Thyroid gland (tissue), 4 donors: Measurements from ENCODE around the gene MPG. TPM values are rescaled to one million over a fixed set of nuclear protein-coding genes. Genes with fewer than 3 reads are reported as not detected.

Experiments
- DNase-seq, 2 donors: peaks; one replicate each; pipeline ENCODE4 v3.0.0-alpha.2; 2019
- H3K27ac ChIP-seq, 3 donors: fragments of 200-600 bp; sonication (generic); 1 replicate in 2 of 3; 2 replicates in 1 of 3; pipeline ENCODE4 v1.5.1; 2016 to 2019; ENCODE audit warnings: mild to moderate bottlenecking in 1 of 3, moderate library complexity in 1 of 3
- H3K27me3 ChIP-seq: fragments of 200-600 bp; sonication (generic); one replicate; pipeline ENCODE4 v1.5.1; 2019
- H3K36me3 ChIP-seq, 2 donors: fragments of 200-600 bp; sonication (generic); one replicate each; pipeline ENCODE4 v1.5.1; 2016 to 2019
- H3K4me1 ChIP-seq, 2 donors: fragments of 200-600 bp; sonication (generic); one replicate each; pipeline ENCODE4 v1.5.1; 2017 to 2019
- H3K4me3 ChIP-seq, 3 donors: fragments of 200-600 bp; sonication (generic); replicated peaks in 1 of 3; 1 replicate in 2 of 3; 2 replicates in 1 of 3; pipeline ENCODE4 v1.5.1; 2016; ENCODE audit warnings: mild to moderate bottlenecking in 1 of 3
- H3K9me3 ChIP-seq: fragments of 200-600 bp; sonication (generic); one replicate; pipeline ENCODE4 v1.5.1; 2017
- CTCF ChIP-seq, 6 experiments: fragments of 200-600 bp in 3 of 6; fragments of 450-650 bp in 3 of 6; sonication (generic) in 3 of 6; IDR thresholded peaks; one replicate each; pipeline ENCODE4 v1.5.1; 2016 to 2019; ENCODE audit warnings: antibody characterized with exemption in 6 of 6, mild to moderate bottlenecking in 2 of 6, inconsistent platforms in 1 of 6, moderate library complexity in 1 of 6
- POLR2A ChIP-seq, 2 donors: fragments of 450-650 bp; IDR thresholded peaks; one replicate each; pipeline ENCODE4 v1.6.1; 2017; ENCODE audit warnings: antibody characterized with exemption in 2 of 2, mild to moderate bottlenecking in 2 of 2, moderate library complexity in 1 of 2
- WGBS, 2 donors: methylation state at CpG; one replicate each; pipeline ENCODE4 v1.1.5; 2017; 5-methylcytosine and 5-hydroxymethylcytosine counted together
- intact Hi-C: fragments of 100-400 bp; cut with DNase I; formaldehyde crosslinking; loops from one replicate; pipeline ENCODE4 v1.15.1; 2023
- total RNA-seq, 4 donors: library from RNA; depleted of rRNA; stranded (reverse); fragments of >200 nt; gene quantifications; one replicate each; pipeline ENCODE4 v1.2.3, GENCODE V29; 2016

MPG gene
- total RNA-seq, 4 donors from 2014 or later, result 75.8 to 150 (median 104) TPM

- Histone ChIP-seq H3K9me3 (no peaks in the 10 kb centered on the region), H3K36me3 (peaks cover 4 to 6% of the 10 kb centered on the region in 2 donors), H3K4me1 (peaks cover 32 to 56% of the 10 kb centered on the region in 2 donors), H3K27me3 (no peaks in the 10 kb centered on the region), H3K4me3 (no peak overlapping the region), H3K27ac (peak overlapping the region; percentile 14 to 41 (median 18))
- WGBS, 2 donors, result 39 to 50% methylated on average over 5 to 6 of the region's 10 CpGs
- intact Hi-C loops, result no loop called here
- no peak for TF ChIP-seq CTCF (IDR thresholded peaks at IDR 0.05)
- TF ChIP-seq POLR2A (IDR thresholded peaks at IDR 0.05), result no peak
- peak; percentile 91 to 94 for DNase-seq
Observed at GRCh38 chr16:67183-67791, 10.7 kb upstream of the MPG start.

DNA sequence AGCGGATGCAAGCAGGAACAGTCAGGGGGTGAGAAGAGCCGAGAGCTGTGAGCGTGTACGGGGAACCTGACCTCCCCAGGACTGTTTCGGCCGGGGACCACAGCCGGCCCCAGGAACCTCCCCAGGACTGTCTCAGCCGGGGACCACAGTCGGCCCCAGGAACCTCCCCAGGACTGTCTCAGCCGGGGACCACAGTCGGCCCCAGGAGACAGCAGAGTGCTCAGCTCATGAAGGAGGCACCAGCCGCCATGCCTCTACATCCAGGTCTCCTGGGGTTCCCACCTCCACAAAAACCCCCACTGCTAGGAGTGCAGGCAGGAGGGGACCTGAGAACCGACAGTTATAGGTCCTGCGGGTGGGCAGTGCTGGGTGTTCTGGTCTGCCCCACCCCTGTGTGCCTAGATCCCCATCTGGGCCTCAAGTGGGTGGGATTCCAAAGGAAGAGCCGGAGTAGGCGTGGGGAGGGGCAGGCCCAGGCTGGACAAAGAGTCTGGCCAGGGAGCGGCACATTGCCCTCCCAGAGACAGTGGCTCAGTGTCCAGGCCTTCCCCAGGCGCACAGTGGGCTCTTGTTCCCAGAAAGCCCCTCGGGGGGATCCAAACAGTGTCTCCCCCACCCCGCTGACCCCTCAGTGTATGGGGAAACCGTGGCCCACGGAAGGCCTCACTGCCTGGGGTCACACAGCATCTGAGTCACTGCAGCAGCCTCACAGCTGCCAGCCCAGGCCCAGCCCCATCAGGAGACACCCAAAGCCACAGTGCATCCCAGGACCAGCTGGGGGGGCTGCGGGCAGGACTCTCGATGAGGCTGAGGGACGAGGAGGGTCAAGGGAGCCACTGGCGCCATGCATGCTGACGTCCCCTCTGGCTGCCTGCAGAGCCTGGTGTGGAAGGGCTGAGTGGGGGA, 9.9 kb upstream of the MPG start:
- no peaks in the 10 kb centered on the region for H3K9me3 ChIP-seq
- peak overlapping the region in 2 of 3 donors; percentile 18 to 41 for H3K27ac ChIP-seq
- TF ChIP-seq CTCF (IDR thresholded peaks at IDR 0.05) (no peak), POLR2A (IDR thresholded peaks at IDR 0.05) (no peak)
- H3K36me3 ChIP-seq, result peaks cover 0 to 4% of the 10 kb centered on the region in 2 donors
- WGBS, 2 donors, result 85 to 93% methylated on average over 5 to 12 of the region's 27 CpGs
- H3K4me3 ChIP-seq, result no peak overlapping the region
- DNase-seq, result no peak
- intact Hi-C loops, result no loop called here
- peaks cover 38 to 63% of the 10 kb centered on the region in 2 donors for H3K4me1 ChIP-seq
- H3K27me3 ChIP-seq, result no peaks in the 10 kb centered on the region

GRCh38 chr16:69181-69580, 8.8 kb upstream of the MPG start:
- Histone ChIP-seq H3K9me3 (no peaks in the 10 kb centered on the region), H3K4me3 (no peak overlapping the region), H3K36me3 (no peaks in the 10 kb centered on the region), H3K27ac (no peak overlapping the region), H3K4me1 (peaks cover 42 to 70% of the 10 kb centered on the region in 2 donors), H3K27me3 (no peaks in the 10 kb centered on the region)
- no peak for TF ChIP-seq CTCF (IDR thresholded peaks at IDR 0.05)
- no peak for TF ChIP-seq POLR2A (IDR thresholded peaks at IDR 0.05)
- intact Hi-C loops, result no loop called here
- DNase-seq, result no peak
- 81 to 88% methylated on average over 6 to 8 of the region's 8 CpGs for WGBS, 2 donors

DNA sequence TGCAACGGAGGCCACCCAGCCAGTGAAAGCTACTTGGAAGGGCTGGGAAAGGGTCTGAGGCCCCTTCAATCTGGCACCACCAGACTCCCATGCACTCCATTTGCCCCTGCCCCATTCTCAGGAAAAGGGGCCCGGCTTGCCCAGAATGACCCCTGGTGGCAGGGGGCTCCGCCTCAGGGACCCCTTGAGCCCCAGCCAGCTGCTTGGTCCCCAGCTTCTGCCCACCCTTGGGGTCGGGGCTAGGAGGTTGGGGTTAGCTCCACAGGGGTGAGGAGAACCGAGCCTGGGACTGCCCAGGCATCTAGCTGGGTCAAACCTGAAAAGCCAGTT, 6.8 kb upstream of the MPG start:
- Histone ChIP-seq H3K27ac (peak overlapping the region; percentile 27 to 86 (median 83)), H3K36me3 (no peaks in the 10 kb centered on the region), H3K27me3 (no peaks in the 10 kb centered on the region), H3K4me3 (peak overlapping the region in 1 of 3 donors; percentile 66), H3K9me3 (no peaks in the 10 kb centered on the region), H3K4me1 (peaks cover 48 to 76% of the 10 kb centered on the region in 2 donors)
- TF ChIP-seq POLR2A (IDR thresholded peaks at IDR 0.05) (no peak), CTCF (IDR thresholded peaks at IDR 0.05) (no peak)
- no peak for DNase-seq
- WGBS, 2 donors, result 100% methylated on average over 1 of the region's 5 CpGs; no CpG with 5 or more reads in 1 of the 2 donors
- intact Hi-C loops, result no loop called here
